ENCODE measurements around the gene CDON. TPM values are rescaled to one million over a fixed set of nuclear protein-coding genes. Genes with fewer than 3 reads are reported as not detected.

CDON gene
- polyA plus RNA-seq, 4 donors, result 1.7 to 9.0 TPM; not detected in 2

DNA sequence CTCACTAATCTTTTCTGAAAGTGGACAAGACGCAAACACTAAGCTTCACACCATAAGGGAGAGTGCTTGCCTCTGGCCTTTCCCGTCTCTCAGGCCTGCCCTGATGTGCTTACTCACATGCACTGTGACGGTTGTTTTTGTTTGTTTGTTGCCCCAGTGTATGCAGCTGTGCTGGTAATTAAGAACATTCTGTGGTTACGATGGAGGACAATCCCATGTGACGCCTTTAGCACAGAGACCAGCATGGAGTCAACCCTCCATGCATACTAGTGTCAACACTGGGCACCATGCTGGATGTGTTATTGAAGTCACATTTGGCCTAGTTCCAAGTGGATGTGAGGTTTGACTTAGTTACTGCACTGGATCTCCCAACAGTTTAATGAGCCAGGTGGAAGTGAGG, 27.8 kb upstream of the CDON start:
- no peak for FAIRE-seq
- no peaks in the 10 kb centered on the region for H3K9me3 ChIP-seq (ENCODE audit: control insufficient read depth in 2 of 2, insufficient read depth in 1 of 2, low read depth in 1 of 2, low read length in 1 of 2)
- H3K4me3 ChIP-seq (ENCODE audit: low read depth in 1 of 3, low read length in 3 of 3), result no peak overlapping the region
- 91 to 96% (median 95%) methylated on average over 5 of the region's 5 CpGs for WGBS, 3 donors
- H3K36me3 ChIP-seq (ENCODE audit: control insufficient read depth in 3 of 3, insufficient read depth in 2 of 3, low read depth in 1 of 3, low read length in 3 of 3), result no peaks in the 10 kb centered on the region
- H3K4me1 ChIP-seq (ENCODE audit: control insufficient read depth in 3 of 3, insufficient read depth in 2 of 3, low read depth in 1 of 3, low read length in 2 of 3), result peaks cover 0 to 4% (median 0%) of the 10 kb centered on the region in 3 donors
- no peaks in the 10 kb centered on the region for H3K27me3 ChIP-seq (ENCODE audit: control insufficient read depth in 3 of 3, insufficient read depth in 3 of 3, low read length in 3 of 3)
- DNase-seq, result no peak
- H3K27ac ChIP-seq (ENCODE audit: low read depth in 1 of 3, low read length in 2 of 3), result no peak overlapping the region

DNA sequence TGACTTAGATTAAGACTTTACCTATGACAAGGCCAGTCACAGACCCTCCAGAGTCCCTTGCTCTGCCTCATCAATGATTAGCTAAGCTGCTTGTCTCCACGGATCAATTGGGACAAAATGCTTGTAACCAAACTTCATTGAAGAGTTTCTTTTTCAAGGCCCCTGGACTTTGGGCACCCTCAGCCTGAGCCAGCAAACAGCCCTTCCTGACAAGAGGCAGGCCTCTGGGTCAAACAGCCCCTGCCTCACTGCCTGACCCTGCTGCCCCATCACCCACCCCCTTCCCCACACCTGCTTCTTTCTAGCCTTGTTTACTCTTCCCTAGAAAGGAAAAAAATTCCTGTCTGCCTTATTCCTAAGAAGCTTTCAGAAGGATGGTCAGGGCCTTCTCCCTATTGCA, 26.3 kb upstream of the CDON start:
- WGBS, 3 donors, result 19 to 35% (median 25%) methylated on average over 1 of the region's 1 CpG
- Histone ChIP-seq H3K27ac (ENCODE audit: low read depth in 1 of 3, low read length in 2 of 3) (no peak overlapping the region), H3K27me3 (ENCODE audit: control insufficient read depth in 3 of 3, insufficient read depth in 3 of 3, low read length in 3 of 3) (no peaks in the 10 kb centered on the region), H3K4me3 (ENCODE audit: low read depth in 1 of 3, low read length in 3 of 3) (no peak overlapping the region), H3K4me1 (ENCODE audit: control insufficient read depth in 3 of 3, insufficient read depth in 2 of 3, low read depth in 1 of 3, low read length in 2 of 3) (peaks cover 0 to 4% (median 0%) of the 10 kb centered on the region in 3 donors), H3K36me3 (ENCODE audit: control insufficient read depth in 3 of 3, insufficient read depth in 2 of 3, low read depth in 1 of 3, low read length in 3 of 3) (no peaks in the 10 kb centered on the region), H3K9me3 (ENCODE audit: control insufficient read depth in 2 of 2, insufficient read depth in 1 of 2, low read depth in 1 of 2, low read length in 1 of 2) (no peaks in the 10 kb centered on the region)
- no peak for FAIRE-seq
- no peak for DNase-seq

DNA sequence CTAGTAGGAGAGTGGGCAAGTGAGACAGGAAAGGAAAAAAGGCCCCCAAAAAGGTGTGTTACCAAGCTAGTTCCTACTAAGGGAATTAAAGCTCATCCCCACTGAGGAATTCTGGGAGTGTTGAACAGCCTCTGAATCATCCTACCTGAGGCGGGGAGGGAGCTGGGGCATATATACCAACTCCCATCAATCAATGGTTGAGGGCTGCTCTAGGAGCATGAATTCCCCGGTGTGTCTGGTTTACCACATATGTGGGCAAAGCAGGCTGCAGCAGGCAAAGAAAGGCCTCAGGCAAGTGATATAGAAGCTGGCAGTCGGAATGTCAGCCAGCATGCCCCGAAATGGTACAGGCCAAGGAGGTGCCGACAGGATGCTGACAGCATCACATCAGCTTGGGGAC, 23.6 kb upstream of the CDON start:
- Histone ChIP-seq H3K27ac (ENCODE audit: low read depth in 1 of 3, low read length in 2 of 3) (no peak overlapping the region), H3K4me1 (ENCODE audit: control insufficient read depth in 3 of 3, insufficient read depth in 2 of 3, low read depth in 1 of 3, low read length in 2 of 3) (peaks cover 0 to 4% (median 0%) of the 10 kb centered on the region in 3 donors), H3K27me3 (ENCODE audit: control insufficient read depth in 3 of 3, insufficient read depth in 3 of 3, low read length in 3 of 3) (peaks cover 0 to 2% (median 0%) of the 10 kb centered on the region in 3 donors), H3K4me3 (ENCODE audit: low read depth in 1 of 3, low read length in 3 of 3) (no peak overlapping the region), H3K36me3 (ENCODE audit: control insufficient read depth in 3 of 3, insufficient read depth in 2 of 3, low read depth in 1 of 3, low read length in 3 of 3) (no peaks in the 10 kb centered on the region), H3K9me3 (ENCODE audit: control insufficient read depth in 2 of 2, insufficient read depth in 1 of 2, low read depth in 1 of 2, low read length in 1 of 2) (no peaks in the 10 kb centered on the region)
- 74 to 89% (median 75%) methylated on average over 5 of the region's 5 CpGs for WGBS, 3 donors
- DNase-seq, result no peak
- FAIRE-seq, result no peak

DNA sequence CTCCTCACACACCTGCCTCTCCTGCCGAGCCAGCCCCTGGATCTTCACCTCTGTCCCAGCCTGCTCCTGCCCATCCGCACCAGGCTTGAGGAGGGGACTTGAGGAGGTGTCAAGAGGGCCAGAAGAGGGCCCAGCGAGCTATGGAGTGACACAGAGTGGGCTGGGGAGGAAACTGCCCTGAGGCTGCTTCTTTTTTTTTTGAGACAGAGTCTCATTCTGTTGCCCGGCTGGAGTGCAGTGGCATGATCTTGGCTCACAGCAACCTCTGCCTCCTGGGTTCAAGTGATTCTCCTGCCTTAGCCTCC, 21.9 kb upstream of the CDON start:
- peaks cover 0 to 2% (median 0%) of the 10 kb centered on the region in 3 donors for H3K27me3 ChIP-seq (ENCODE audit: control insufficient read depth in 3 of 3, insufficient read depth in 3 of 3, low read length in 3 of 3)
- DNase-seq, result no peak
- H3K27ac ChIP-seq (ENCODE audit: low read depth in 1 of 3, low read length in 2 of 3), result no peak overlapping the region
- no peak for FAIRE-seq
- no peaks in the 10 kb centered on the region for H3K9me3 ChIP-seq (ENCODE audit: control insufficient read depth in 2 of 2, insufficient read depth in 1 of 2, low read depth in 1 of 2, low read length in 1 of 2)
- no peak overlapping the region for H3K4me3 ChIP-seq (ENCODE audit: low read depth in 1 of 3, low read length in 3 of 3)
- H3K36me3 ChIP-seq (ENCODE audit: control insufficient read depth in 3 of 3, insufficient read depth in 2 of 3, low read depth in 1 of 3, low read length in 3 of 3), result no peaks in the 10 kb centered on the region
- H3K4me1 ChIP-seq (ENCODE audit: control insufficient read depth in 3 of 3, insufficient read depth in 2 of 3, low read depth in 1 of 3, low read length in 2 of 3), result peaks cover 0 to 4% (median 0%) of the 10 kb centered on the region in 3 donors
- WGBS, 3 donors, result 72 to 89% (median 80%) methylated on average over 4 of the region's 4 CpGs

DNA sequence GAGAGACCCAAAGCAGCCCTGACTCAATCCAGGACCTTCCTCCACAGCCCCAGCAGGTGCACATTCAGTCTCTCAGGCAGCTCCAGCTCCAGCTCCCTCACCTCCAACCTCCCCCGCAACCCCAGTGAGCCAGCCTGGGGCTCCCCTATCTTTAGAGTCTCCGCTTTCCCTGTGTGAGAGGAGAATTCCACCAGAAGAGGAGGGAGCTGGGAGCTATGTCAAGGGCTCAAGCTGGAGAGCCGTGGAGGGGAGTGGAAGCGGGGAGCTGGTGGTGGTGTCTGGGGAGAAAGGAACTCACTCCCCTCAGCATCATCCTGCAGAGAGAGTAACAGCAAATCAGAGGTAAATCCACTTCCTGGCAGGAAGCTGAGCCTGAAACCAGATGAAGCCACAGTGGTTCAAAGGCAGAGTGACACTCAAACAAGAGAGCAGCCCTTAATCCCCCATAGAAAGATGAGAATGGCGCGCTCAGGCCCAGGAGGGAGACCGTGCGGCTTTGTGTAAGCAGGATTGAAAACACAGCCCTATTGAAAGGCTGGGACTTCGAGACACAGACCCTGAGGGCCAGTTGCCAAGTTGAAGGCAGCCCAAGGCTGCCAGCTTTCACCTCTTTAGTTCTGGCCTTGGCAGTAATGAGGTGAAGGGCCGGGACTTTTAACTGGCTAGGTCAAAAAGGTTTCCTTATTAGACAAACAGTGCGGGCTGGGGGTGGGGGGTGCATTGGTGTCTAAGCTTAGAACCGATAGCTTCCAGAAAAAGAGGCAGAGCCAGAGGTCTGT, 21.4 kb upstream of the CDON start:
- WGBS, 3 donors, result 61 to 81% (median 62%) methylated on average over 12 of the region's 12 CpGs
- H3K36me3 ChIP-seq (ENCODE audit: control insufficient read depth in 3 of 3, insufficient read depth in 2 of 3, low read depth in 1 of 3, low read length in 3 of 3), result no peaks in the 10 kb centered on the region
- H3K27ac ChIP-seq (ENCODE audit: low read depth in 1 of 3, low read length in 2 of 3), result no peak overlapping the region
- DNase-seq (no peak), FAIRE-seq (no peak)
- H3K4me1 ChIP-seq (ENCODE audit: control insufficient read depth in 3 of 3, insufficient read depth in 2 of 3, low read depth in 1 of 3, low read length in 2 of 3), result peaks cover 0 to 1% (median 0%) of the 10 kb centered on the region in 3 donors
- no peaks in the 10 kb centered on the region for H3K9me3 ChIP-seq (ENCODE audit: control insufficient read depth in 2 of 2, insufficient read depth in 1 of 2, low read depth in 1 of 2, low read length in 1 of 2)
- no peak overlapping the region for H3K4me3 ChIP-seq (ENCODE audit: low read depth in 1 of 3, low read length in 3 of 3)
- peaks cover 0 to 2% (median 0%) of the 10 kb centered on the region in 3 donors for H3K27me3 ChIP-seq (ENCODE audit: control insufficient read depth in 3 of 3, insufficient read depth in 3 of 3, low read length in 3 of 3)

DNA sequence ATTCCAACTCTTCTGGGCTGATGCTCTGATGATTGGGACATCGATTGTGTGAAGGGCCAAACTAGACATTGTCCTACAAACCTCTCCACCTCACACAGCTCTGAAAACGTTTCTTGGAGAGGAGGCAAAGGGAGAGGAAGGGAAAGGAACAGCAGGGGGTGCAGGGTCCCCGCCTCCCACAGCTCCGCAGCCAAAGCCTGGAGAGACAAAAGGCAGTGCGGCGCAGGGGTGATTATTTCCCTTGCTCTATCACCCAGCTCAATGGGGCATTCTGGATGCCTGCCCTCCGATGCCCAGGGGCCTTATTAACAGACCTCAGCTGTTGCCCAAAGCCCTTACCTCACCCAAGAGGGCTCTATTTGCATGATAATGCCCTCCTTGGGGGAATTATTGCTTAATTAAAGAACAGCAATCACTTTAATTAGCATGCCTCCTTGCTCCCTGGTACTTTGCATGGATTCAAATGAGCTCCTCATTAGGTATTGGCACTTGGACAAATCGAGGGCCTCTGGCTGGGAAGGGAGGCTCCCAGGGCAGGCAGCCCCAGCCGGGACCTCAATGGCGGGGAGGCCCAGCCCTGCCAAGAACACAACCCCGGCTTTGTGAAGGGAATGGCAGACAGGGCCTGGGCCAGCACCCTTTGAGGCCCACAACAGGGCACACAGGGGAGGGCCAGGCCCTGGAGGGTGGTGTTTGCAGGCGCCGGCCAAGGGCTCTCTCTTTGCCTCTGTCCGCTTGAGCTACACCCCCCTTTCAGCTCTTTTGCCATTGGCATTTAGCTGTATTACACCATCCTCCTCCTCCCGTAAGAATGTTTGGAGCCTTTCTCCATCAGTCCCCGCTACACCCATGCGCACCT, 19.8 kb upstream of the CDON start:
- no peak for FAIRE-seq
- 77 to 83% (median 83%) methylated on average over 17 of the region's 17 CpGs for WGBS, 3 donors

DNA sequence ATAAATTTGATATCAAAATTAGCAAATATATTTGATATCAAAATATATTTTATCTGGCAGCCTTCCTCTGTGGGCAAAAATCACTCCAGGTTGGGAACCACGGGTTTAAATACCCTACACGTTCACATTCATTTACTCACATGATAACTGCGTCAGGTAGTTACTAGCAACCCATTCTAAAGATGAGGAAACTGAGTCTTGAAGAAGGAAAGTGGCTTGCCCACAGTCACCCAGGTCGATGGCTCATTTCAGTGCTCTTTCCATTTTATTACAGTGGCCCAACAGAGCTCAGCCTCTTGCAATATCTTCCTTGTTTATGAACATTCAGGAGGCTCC, 19.2 kb upstream of the CDON start:
- Histone ChIP-seq H3K27ac (ENCODE audit: low read depth in 1 of 3, low read length in 2 of 3) (no peak overlapping the region), H3K36me3 (ENCODE audit: control insufficient read depth in 3 of 3, insufficient read depth in 2 of 3, low read depth in 1 of 3, low read length in 3 of 3) (no peaks in the 10 kb centered on the region), H3K4me1 (ENCODE audit: control insufficient read depth in 3 of 3, insufficient read depth in 2 of 3, low read depth in 1 of 3, low read length in 2 of 3) (no peaks in the 10 kb centered on the region), H3K9me3 (ENCODE audit: control insufficient read depth in 2 of 2, insufficient read depth in 1 of 2, low read depth in 1 of 2, low read length in 1 of 2) (no peaks in the 10 kb centered on the region), H3K27me3 (ENCODE audit: control insufficient read depth in 3 of 3, insufficient read depth in 3 of 3, low read length in 3 of 3) (peaks cover 0 to 2% (median 0%) of the 10 kb centered on the region in 3 donors), H3K4me3 (ENCODE audit: low read depth in 1 of 3, low read length in 3 of 3) (no peak overlapping the region)
- FAIRE-seq (no peak), DNase-seq (no peak)
- WGBS, 3 donors, result 82 to 84% (median 83%) methylated on average over 4 of the region's 4 CpGs

More for the DNA sequence above, 19.8 kb upstream of the CDON start:
- DNase-seq, result no peak
- Histone ChIP-seq H3K27me3 (ENCODE audit: control insufficient read depth in 3 of 3, insufficient read depth in 3 of 3, low read length in 3 of 3) (peaks cover 0 to 2% (median 0%) of the 10 kb centered on the region in 3 donors), H3K36me3 (ENCODE audit: control insufficient read depth in 3 of 3, insufficient read depth in 2 of 3, low read depth in 1 of 3, low read length in 3 of 3) (no peaks in the 10 kb centered on the region), H3K4me1 (ENCODE audit: control insufficient read depth in 3 of 3, insufficient read depth in 2 of 3, low read depth in 1 of 3, low read length in 2 of 3) (no peaks in the 10 kb centered on the region), H3K9me3 (ENCODE audit: control insufficient read depth in 2 of 2, insufficient read depth in 1 of 2, low read depth in 1 of 2, low read length in 1 of 2) (no peaks in the 10 kb centered on the region), H3K4me3 (ENCODE audit: low read depth in 1 of 3, low read length in 3 of 3) (no peak overlapping the region), H3K27ac (ENCODE audit: low read depth in 1 of 3, low read length in 2 of 3) (no peak overlapping the region)

DNA sequence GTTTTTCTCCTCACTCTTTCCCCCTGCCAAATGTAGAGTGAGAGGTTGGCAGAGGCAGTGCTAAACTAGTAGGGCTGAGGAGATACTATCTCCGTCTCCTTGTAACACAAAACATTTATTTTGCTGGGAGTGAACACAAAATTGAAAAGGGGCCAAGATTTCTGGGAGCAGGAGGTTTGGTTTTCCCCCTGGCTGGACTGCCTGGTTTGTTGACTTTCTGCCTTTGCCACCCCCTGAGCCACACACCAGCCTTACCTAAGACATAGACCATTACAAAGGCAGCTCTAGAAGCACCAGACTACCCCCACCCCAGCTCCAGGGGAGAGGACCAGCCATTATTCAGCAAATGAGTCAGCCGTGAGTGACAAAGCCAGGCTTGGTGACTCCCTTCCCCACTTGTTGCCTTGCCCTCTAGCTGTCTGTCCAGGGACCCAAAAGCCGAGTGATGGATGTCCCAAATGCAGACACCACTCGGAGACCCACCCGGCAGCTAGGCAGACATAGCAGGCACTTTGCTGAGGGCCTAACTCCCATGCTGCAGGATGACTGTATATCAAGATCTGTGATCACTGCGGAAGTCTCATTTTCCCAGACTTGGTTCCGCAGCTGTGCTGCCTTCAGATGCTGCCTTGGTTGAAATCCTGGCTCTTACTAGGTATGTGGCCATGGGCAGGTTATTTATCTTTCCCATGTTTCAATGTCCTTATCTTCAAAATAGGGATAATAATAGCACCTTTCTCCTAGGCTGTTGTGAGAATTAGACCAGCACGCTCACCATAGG, 17.7 kb upstream of the CDON start:
- H3K27ac ChIP-seq (ENCODE audit: low read depth in 1 of 3, low read length in 2 of 3), result no peak overlapping the region
- peaks cover 0 to 2% (median 0%) of the 10 kb centered on the region in 3 donors for H3K27me3 ChIP-seq (ENCODE audit: control insufficient read depth in 3 of 3, insufficient read depth in 3 of 3, low read length in 3 of 3)
- no peaks in the 10 kb centered on the region for H3K4me1 ChIP-seq (ENCODE audit: control insufficient read depth in 3 of 3, insufficient read depth in 2 of 3, low read depth in 1 of 3, low read length in 2 of 3)
- 75 to 82% (median 80%) methylated on average over 8 of the region's 8 CpGs for WGBS, 3 donors
- DNase-seq (no peak), FAIRE-seq (no peak)
- H3K4me3 ChIP-seq (ENCODE audit: low read depth in 1 of 3, low read length in 3 of 3), result no peak overlapping the region
- H3K36me3 ChIP-seq (ENCODE audit: control insufficient read depth in 3 of 3, insufficient read depth in 2 of 3, low read depth in 1 of 3, low read length in 3 of 3), result no peaks in the 10 kb centered on the region
- H3K9me3 ChIP-seq (ENCODE audit: control insufficient read depth in 2 of 2, insufficient read depth in 1 of 2, low read depth in 1 of 2, low read length in 1 of 2), result no peaks in the 10 kb centered on the region

Measured in small intestine (tissue), 7 donors.